ENCODE measurements around the gene GPX7.

DNA sequence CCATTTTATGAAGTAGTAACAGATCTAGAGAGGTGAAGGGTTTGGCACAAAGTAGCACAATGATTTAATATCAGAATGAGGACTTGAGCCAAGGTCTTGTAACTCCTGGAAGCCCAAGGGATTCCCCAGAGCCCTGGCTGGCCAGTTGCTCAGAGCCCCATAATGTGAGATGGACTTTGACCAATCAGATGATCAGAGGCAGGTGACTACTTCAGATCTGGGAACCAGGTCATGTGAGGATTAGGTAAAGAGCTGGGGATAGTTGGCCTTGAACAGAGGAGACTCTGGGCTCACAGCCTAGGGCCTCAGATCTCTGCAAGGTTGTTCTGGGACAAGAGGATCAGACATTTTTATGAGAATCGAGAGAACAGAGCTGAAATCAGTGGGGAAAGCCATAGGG lies 49.7 kb downstream of the GPX7 start:
- no peak for TF ChIP-seq CTCF (IDR thresholded peaks at IDR 0.05; ENCODE audit: insufficient read depth, low read length, poor library complexity, severe bottlenecking)
- TF ChIP-seq EZH2phosphoT487 (conservative IDR thresholded peaks at IDR 0.05; ENCODE audit: low read length), result no peak

Data from SU-DHL-6 (cell line).